Endothelial cell of umbilical vein (primary cell): ENCODE data around the gene ESRRB.

ENCODE experiments used
- FOS ChIP-seq: IDR thresholded peaks from 2 replicates; pipeline ENCODE4 v1.6.1; 2011; ENCODE audit warnings: mild to moderate bottlenecking, low read length, moderate library complexity, borderline replicate concordance; ENCODE audit not compliant: insufficient read depth
- POLR2AphosphoS5 ChIP-seq: IDR thresholded peaks from 2 replicates; pipeline ENCODE4 v1.6.1; 2012; ENCODE audit warnings: low read depth, mild to moderate bottlenecking, control low read depth, low read length, moderate library complexity; ENCODE audit not compliant: insufficient read depth
- TF ChIP-seq, protein P1 (sequence below), 2 donors: IDR thresholded peaks; 1 replicate in 1 of 2; 2 replicates in 1 of 2; pipeline ENCODE4 v1.5.1; 2011; ENCODE audit warnings: low read length in 2 of 2, mild to moderate bottlenecking in 2 of 2, moderate library complexity in 2 of 2, control low read depth in 1 of 2, inconsistent platforms in 1 of 2, low read depth in 1 of 2; ENCODE audit not compliant: insufficient read depth in 1 of 2; ENCODE audit errors: extremely low read depth in 1 of 2

DNA sequence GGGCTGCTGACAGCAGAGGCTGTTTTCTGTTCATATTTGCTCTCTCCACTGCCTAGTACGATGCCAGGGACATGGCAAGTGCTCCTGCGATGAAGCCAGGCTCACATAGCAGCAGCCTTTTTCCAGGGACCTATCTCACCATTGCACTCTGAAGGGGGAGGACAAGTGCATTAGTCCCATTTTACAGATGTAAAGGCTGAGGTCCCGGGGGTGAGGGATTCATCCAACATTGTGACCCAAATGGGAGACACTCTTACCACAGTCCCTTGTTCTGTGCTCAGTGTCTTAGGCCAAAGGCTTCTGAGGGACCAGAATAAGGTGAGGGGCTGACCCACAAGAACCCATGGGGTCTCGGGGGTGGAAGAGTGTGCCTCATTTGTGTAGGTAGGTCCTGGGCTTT lies 21.6 kb upstream of the ESRRB start:
- TF ChIP-seq, protein P1, sequence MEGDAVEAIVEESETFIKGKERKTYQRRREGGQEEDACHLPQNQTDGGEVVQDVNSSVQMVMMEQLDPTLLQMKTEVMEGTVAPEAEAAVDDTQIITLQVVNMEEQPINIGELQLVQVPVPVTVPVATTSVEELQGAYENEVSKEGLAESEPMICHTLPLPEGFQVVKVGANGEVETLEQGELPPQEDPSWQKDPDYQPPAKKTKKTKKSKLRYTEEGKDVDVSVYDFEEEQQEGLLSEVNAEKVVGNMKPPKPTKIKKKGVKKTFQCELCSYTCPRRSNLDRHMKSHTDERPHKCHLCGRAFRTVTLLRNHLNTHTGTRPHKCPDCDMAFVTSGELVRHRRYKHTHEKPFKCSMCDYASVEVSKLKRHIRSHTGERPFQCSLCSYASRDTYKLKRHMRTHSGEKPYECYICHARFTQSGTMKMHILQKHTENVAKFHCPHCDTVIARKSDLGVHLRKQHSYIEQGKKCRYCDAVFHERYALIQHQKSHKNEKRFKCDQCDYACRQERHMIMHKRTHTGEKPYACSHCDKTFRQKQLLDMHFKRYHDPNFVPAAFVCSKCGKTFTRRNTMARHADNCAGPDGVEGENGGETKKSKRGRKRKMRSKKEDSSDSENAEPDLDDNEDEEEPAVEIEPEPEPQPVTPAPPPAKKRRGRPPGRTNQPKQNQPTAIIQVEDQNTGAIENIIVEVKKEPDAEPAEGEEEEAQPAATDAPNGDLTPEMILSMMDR (IDR thresholded peaks at IDR 0.05; ENCODE audit: extremely low read depth in 1 of 2, insufficient read depth in 1 of 2, low read depth in 1 of 2, low read length in 2 of 2), result no peak
- TF ChIP-seq POLR2AphosphoS5, result no peak
- no peak for TF ChIP-seq FOS
